K562 (cell line): ENCODE results near the gene NFATC3. TPM values are rescaled to one million over a fixed set of nuclear protein-coding genes. Genes with fewer than 3 reads are reported as not detected.

Experiments
- ARID3B ChIP-seq: fragments of 250-450 bp; sonication (Bioruptor Pico); IDR thresholded peaks from 2 replicates; pipeline ENCODE4 v1.4.0; 2020; ENCODE audit warnings: borderline replicate concordance
- CCAR2 ChIP-seq: fragments of 200-400 bp; formaldehyde crosslinking; IDR thresholded peaks from 2 replicates; pipeline ENCODE4 v1.6.1; 2017; ENCODE audit warnings: mild to moderate bottlenecking, low read depth, low read length
- CXXC5 ChIP-seq: fragments of 250-450 bp; sonication (Bioruptor Pico); IDR thresholded peaks from 2 replicates; pipeline ENCODE4 v1.8.0; 2022; ENCODE audit warnings: inconsistent platforms, mild to moderate bottlenecking, moderate library complexity
- E2F3 ChIP-seq: fragments of 250-450 bp; sonication (Bioruptor Pico); IDR thresholded peaks from 2 replicates; pipeline ENCODE4 v1.4.0; 2020; ENCODE audit warnings: mild to moderate bottlenecking
- GATAD2A ChIP-seq: fragments of 450-650 bp; IDR thresholded peaks from 2 replicates; pipeline ENCODE4 v1.6.1; 2017
- HMG20B ChIP-seq: fragments of 250-450 bp; sonication (Bioruptor Pico); IDR thresholded peaks from 2 replicates; pipeline ENCODE4 v1.5.0; 2021; ENCODE audit warnings: mild to moderate bottlenecking
- LARP7 ChIP-seq: fragments of 450-650 bp; IDR thresholded peaks from 2 replicates; pipeline ENCODE4 v1.6.1; 2016
- MIER1 ChIP-seq: fragments of 450-650 bp; IDR thresholded peaks from 2 replicates; pipeline ENCODE4 v1.6.1; 2016; ENCODE audit warnings: antibody characterized with exemption, mild to moderate bottlenecking, low read depth
- PHB ChIP-seq: fragments of 250-450 bp; sonication (Bioruptor Pico); IDR thresholded peaks from 2 replicates; pipeline ENCODE4 v1.5.0; 2021
- PKNOX1 ChIP-seq: fragments of 450-650 bp; IDR thresholded peaks from 2 replicates; pipeline ENCODE4 v1.6.1; 2016
- PRPF4 ChIP-seq: fragments of 200-400 bp; formaldehyde crosslinking; IDR thresholded peaks from one replicate; pipeline ENCODE4 v1.6.1; 2017; ENCODE audit warnings: low read length, low read depth, mild to moderate bottlenecking; ENCODE audit not compliant: insufficient read depth, poor library complexity, severe bottlenecking
- RBM14 ChIP-seq: fragments of 200-400 bp; formaldehyde crosslinking; IDR thresholded peaks from 2 replicates; pipeline ENCODE4 v1.6.1; 2018; ENCODE audit warnings: low read depth, mild to moderate bottlenecking, low read length, moderate library complexity, borderline replicate concordance; ENCODE audit not compliant: insufficient read depth
- ZBTB11 ChIP-seq, 3 experiments: fragments of 200-800 bp in 1 of 3; fragments of 250-450 bp in 1 of 3; fragments of 450-650 bp in 1 of 3; sonication (Bioruptor Pico) in 1 of 3; sonication (Bioruptor generic) in 1 of 3; formaldehyde crosslinking in 1 of 3; IDR thresholded peaks; 2 replicates each; pipeline versions ENCODE4 v1.6.1 to v1.8.0; 2016 to 2022; ENCODE audit warnings: mild to moderate bottlenecking in 2 of 3, missing genetic modification characterization in 2 of 3, missing compliant biosample characterization in 1 of 3, moderate library complexity in 1 of 3
- ZNF175 ChIP-seq: fragments of 200-800 bp; sonication (Bioruptor generic); IDR thresholded peaks from 2 replicates; pipeline ENCODE4 v1.6.1; 2016; ENCODE audit warnings: low read depth, mild to moderate bottlenecking, missing genetic modification characterization, missing compliant biosample characterization
- ZNF239 ChIP-seq: fragments of 250-450 bp; sonication (Bioruptor Pico); IDR thresholded peaks from 2 replicates; pipeline ENCODE4 v1.4.0; 2020; ENCODE audit warnings: mild to moderate bottlenecking
- ZNF282 ChIP-seq: sonication (generic); formaldehyde crosslinking; IDR thresholded peaks from 2 replicates; pipeline ENCODE4 v1.8.1; 2023; ENCODE audit warnings: missing genetic modification reagents
- polyA plus RNA-seq, 8 experiments: library from polyadenylated mRNA; depleted of rRNA in 4 of 8; stranded (reverse) in 5 of 8; unstranded in 3 of 8; fragments of >200 nt; fragmentation: Nextera tagmentation in 2 of 8; fragmentation: Illumina TruSeq in 1 of 8; extraction: Ambion mirVana in 2 of 8; extraction: Trizol in 1 of 8; gene quantifications; 2 replicates each; pipeline versions ENCODE4 v1.2.1 to v1.2.3, GENCODE V29; 2011 to 2014; ENCODE audit warnings: inconsistent platforms in 1 of 8, missing spikeins in 1 of 8
- total RNA-seq, 7 experiments: library from RNA; depleted of rRNA in 6 of 7; stranded (reverse); fragments of >200 nt in 6 of 7; fragmentation: Illumina TruSeq in 2 of 7; extraction: Trizol in 2 of 7; gene quantifications; 2 replicates each; pipeline versions ENCODE4 v1.2.1 to v1.2.3, GENCODE V29; 2011 to 2021; ENCODE audit warnings: low replicate concordance in 1 of 7
- TF ChIP-seq, protein P1 (sequence below): fragments of 450-650 bp; formaldehyde crosslinking; IDR thresholded peaks from 2 replicates; pipeline ENCODE4 v1.4.0; 2020; ENCODE audit warnings: mild to moderate bottlenecking, moderate library complexity
- TF ChIP-seq, protein P2 (sequence below): sonication (generic); IDR thresholded peaks from 2 replicates; pipeline ENCODE4 v1.6.1; 2016

NFATC3 gene
- total and polyA plus RNA-seq, 9 of the 15 experiments (the other 6 are each of a cell fraction or from before 2014, with no cell fraction given) = 15.7 to 98.4 (median 59.4) TPM

DNA sequence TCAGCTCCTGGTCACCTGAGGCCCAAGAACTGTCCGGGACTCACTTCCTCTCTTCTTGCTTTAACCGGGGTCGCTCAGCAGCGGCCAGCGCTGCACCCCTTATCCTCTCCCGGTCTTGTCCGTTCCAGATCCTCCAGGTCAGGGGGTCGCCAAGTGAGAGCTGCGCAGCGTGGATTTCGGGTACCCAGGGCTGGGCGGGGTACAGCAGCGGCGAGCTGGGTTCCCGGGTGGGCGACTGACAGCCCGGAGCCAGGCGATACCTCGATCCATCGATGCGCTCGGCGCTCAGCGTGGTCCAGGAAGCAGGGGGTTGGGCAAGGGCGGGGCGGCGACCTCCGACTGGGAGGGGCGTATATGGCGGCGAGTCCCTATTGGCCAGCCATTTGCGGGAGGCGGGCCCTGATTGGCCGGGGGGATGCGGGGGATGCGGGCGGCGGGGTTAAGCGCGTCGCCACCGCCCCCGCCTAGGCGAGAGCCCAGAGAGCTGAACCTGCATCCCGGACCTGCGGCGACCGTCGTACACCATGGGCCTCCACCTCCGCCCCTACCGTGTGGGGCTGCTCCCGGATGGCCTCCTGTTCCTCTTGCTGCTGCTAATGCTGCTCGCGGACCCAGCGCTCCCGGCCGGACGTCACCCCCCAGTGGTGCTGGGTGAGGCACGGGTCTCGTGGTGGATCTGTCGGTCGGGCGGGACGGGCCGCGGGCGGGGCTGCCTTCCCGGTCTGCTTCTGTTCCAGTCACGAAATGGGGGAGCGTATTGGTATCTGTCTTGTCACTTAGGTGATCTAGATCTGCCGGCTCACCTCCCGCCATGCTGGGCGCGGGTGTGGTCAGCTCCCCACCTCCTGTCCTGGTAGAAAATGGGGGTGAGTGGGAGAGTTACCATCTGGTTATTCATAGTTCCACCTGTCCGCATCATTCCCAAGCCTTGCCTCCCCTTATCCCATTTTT lies 160.0 kb downstream of the NFATC3 start, which contains the start of gene PLA2G15 (continued):
- TF ChIP-seq ZBTB11 (CRISPR knock-in tag; IDR thresholded peaks at IDR 0.05) = no peak
- no peak for TF ChIP-seq ZNF175
- no peak for TF ChIP-seq E2F3 (CRISPR knock-in tag)
- TF ChIP-seq LARP7 = no peak
- no peak for TF ChIP-seq ZNF239 (CRISPR knock-in tag)
- no peak for TF ChIP-seq PRPF4
- TF ChIP-seq, protein P1, sequence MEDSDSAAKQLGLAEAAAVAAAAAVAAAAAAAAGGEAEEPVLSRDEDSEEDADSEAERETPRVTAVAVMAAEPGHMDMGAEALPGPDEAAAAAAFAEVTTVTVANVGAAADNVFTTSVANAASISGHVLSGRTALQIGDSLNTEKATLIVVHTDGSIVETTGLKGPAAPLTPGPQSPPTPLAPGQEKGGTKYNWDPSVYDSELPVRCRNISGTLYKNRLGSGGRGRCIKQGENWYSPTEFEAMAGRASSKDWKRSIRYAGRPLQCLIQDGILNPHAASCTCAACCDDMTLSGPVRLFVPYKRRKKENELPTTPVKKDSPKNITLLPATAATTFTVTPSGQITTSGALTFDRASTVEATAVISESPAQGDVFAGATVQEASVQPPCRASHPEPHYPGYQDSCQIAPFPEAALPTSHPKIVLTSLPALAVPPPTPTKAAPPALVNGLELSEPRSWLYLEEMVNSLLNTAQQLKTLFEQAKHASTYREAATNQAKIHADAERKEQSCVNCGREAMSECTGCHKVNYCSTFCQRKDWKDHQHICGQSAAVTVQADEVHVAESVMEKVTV (CRISPR knock-in tag) = no peak
- peak; percentile 99 for TF ChIP-seq CXXC5 (CRISPR knock-in tag)
- no peak for TF ChIP-seq GATAD2A
- TF ChIP-seq HMG20B (CRISPR knock-in tag) = no peak
- peak; percentile 80 for TF ChIP-seq PKNOX1
- no peak for TF ChIP-seq ZNF282 (CRISPR knock-in tag)
- TF ChIP-seq CCAR2 = no peak
- TF ChIP-seq ARID3B (CRISPR knock-in tag) = no peak
- TF ChIP-seq, protein P2, sequence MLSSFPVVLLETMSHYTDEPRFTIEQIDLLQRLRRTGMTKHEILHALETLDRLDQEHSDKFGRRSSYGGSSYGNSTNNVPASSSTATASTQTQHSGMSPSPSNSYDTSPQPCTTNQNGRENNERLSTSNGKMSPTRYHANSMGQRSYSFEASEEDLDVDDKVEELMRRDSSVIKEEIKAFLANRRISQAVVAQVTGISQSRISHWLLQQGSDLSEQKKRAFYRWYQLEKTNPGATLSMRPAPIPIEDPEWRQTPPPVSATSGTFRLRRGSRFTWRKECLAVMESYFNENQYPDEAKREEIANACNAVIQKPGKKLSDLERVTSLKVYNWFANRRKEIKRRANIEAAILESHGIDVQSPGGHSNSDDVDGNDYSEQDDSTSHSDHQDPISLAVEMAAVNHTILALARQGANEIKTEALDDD = no peak
- no peak for TF ChIP-seq PHB (CRISPR knock-in tag)
- no peak for TF ChIP-seq RBM14
- TF ChIP-seq MIER1 = no peak
